ENCODE measurements around the gene NFKBIE.

NFKBIE gene

GRCh38 chr6:44272529-44272928 lies 7.2 kb upstream of the NFKBIE start:
- no peak for DNase-seq

GRCh38 chr6:44271914-44272313 lies 6.6 kb upstream of the NFKBIE start:
- no peak for DNase-seq

- no peak for DNase-seq
Observed at GRCh38 chr6:44271406-44271723, 6.0 kb upstream of the NFKBIE start.

- no peak for DNase-seq
Observed at GRCh38 chr6:44270526-44271405, 5.4 kb upstream of the NFKBIE start.

DNA sequence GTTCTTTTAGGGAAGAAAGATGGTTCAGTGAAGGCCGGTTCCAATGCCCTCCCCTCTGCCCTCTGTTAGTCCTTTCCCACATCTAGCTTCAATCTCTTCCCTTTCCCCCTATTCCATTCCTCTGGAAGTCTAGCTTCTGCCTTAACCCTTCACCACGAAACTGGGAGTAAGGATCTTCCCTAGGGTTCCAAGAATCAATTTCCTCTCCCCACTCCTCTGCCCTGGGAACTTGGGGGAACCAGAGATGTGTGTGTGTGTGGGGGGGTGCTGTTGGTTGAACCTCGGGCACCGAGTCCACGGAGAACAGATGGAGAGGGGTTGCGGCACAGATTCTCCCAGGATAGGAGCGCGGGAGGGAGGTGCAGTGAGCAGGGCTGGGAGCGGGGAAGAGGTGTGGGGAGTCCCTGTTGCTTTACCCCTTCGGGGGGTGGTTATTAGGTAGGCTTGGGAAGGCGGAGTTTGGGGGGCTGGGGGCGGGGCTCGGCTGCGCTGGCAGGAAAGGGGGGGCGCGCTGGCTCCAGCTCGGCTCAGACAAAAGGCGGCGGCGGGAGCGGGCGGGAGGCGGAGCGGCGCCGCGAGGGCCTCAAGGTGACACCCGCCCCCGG lies 4.7 kb upstream of the NFKBIE start, which contains the start of gene TMEM151B:
TSS of gene TMEM151B (plus strand) at position 530 of the 605 bp plus-strand sequence. CDS start 293 bp downstream, outside the sequence.
- DNase-seq, result no peak

GRCh38 chr6:44269178-44269920 lies 4.0 kb upstream of the NFKBIE start:
- no peak for DNase-seq

GRCh38 chr6:44268095-44268628 lies 2.8 kb upstream of the NFKBIE start:
- DNase-seq, result no peak

- no peak for DNase-seq
Observed at GRCh38 chr6:44267252-44267651, 1.9 kb upstream of the NFKBIE start.

GRCh38 chr6:44266347-44266746 lies 996 bp upstream of the NFKBIE start:
- no peak for DNase-seq

DNA sequence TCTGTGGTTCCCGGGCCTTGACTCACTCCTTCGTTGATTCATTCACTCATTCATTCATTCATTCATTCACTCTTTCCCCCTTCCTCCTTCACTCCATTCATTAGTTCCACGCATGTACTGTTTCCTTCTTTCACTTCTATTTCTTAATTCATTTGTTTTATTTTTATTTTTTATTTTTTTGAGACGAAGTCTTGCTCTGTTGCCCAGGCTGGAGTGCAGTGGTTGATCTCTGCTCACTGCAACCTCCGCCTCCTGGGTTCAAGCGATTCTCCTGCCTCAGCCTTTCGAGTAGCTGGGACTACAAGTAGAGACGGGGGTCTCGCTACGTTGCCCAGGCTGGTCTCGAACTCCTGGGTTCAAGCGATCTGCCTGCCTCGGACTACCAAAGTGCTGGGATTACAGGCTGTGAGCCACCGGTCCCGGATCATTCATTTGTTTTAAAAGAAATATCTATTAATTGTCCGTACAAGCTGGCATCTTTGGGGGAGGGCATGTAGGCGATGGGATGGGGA lies 427 bp upstream of the NFKBIE start:
- DNase-seq, result no peak

- DNase-seq, result no peak
Observed at GRCh38 chr6:44264154-44265006, 971 bp downstream of the NFKBIE start.

- no peak for DNase-seq
Observed at GRCh38 chr6:44263354-44264100, 1.8 kb downstream of the NFKBIE start.

GRCh38 chr6:44262467-44263353 lies 2.6 kb downstream of the NFKBIE start:
- DNase-seq, result no peak

DNA sequence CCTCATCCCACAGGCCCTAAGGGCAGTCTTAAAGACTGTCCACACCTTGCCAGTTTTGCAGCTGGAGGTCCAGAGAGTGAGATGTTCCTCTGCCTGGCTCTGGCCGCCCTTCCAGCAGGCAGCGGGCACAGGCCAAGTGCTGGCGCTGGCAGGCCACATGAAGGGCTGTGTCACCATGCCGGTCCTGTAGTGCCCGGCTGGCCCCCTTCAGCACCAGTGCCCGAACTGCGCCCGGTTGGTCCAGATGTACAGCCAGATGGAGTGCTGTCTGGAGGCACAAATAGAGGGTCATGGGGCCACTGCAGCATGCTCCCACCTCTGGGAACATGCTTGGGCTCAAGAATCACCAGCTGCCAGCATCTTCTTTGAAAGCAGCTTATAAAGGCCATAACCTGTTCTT lies 3.8 kb downstream of the NFKBIE start:
- DNase-seq, result no peak

DNA sequence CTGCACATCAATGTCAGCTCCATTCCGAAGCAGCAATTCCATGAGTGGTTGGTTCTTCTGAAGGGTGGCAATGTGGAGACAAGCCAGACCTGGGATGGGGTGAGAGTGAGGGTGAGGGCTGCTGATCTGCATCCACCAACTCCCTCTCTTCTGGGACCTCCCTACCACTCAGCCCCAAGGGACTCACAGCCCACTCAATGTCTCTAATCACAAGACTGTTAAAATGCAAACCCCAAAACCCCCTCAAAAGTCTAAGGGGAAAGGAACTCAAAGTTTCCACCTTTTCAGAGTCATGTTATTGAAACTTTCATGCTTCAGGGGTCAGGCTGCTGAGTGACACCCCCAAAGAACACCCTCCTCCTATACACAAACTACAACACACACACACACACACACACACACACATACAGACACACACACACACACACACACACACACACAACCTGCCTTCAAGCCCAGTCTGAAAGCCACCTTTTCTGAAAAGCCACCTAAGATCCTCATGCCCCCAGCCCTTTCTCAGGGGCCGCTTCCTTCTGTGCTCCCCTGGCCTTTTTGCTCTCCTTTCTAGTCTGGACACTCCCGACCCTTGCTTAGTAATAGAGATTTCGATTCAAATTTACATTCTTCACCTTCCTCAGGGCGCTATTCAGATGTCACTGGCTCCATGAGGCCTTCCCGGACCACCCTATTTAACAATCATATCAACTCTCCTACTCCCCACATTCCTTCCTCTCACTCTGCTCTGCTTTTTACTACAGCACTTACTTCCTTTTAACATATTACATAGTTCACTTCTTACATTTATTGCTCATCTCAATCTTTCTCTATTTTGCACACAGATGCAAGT lies 4.7 kb downstream of the NFKBIE start:
- DNase-seq, result no peak

DNA sequence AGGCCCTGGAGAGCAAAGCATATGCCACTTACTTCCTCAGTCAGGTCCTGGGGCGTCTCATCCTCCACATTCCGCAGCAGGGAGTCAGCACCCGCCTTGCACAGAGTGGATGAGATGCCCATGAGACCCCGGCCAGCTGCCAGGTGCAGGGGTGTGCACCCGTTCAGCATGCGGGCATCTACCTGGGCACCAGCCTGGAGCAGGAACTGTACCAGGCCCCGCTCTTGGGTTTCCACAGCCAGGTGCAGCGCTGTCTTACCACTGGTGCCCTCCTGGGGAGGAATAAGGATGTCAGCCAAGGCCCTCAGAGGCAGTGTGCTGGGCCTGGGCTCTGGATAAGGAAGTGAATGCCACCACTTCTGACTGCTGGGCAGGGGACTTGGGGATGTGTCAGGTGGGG lies 5.3 kb downstream of the NFKBIE start:
- no peak for DNase-seq

GRCh38 chr6:44258921-44259320 lies 6.4 kb downstream of the NFKBIE start:
- no peak for DNase-seq

- no peak for DNase-seq
Observed at GRCh38 chr6:44258325-44258863, 7.0 kb downstream of the NFKBIE start.

GRCh38 chr6:44257753-44258324 lies 7.5 kb downstream of the NFKBIE start:
- no peak for DNase-seq
